ENCODE results near the gene PDE11A.

DNA sequence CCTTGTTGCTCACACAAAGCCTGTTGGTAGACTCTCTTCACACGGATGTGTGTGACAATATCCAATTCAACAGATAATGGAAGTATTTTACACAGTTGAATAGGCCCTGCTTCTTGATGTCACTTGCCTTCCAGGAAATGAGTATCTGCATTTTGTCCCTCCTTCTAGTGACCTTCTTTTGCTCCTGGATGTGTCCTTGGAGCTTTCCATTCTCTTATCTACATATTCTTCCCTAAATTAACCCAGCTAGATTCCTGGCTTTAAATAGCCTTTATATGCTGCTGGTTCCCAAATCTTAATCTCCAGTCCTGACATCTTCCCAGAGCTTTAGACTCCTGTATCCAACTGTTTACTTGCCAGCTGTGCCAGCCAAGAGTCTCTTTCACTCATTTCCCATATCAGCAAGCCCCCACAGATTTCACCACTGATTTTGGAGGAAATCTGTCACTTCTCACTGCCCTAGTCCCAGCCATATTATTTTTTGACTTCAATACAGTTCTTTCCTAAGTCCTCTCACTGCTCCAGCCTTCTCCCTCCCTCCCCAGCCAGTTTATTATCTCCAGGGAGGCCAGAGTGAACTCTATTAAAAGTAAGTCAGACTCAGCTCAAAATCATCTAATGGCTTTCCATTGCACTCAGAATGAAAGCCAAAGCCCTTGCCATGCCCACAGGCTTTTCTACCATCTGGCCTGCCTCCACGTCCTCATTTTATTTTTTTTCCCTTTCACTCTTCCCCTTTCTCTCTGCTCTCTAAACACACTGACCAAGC is 170.0 kb downstream of the PDE11A start:
- TF ChIP-seq POLR2A (IDR thresholded peaks at IDR 0.05) (no peak), CTCF (IDR thresholded peaks at IDR 0.05 in 4 of 5, conservative IDR thresholded peaks at IDR 0.05 in 1 of 5) (no peak)
